HL-60 (cell line): ENCODE results near the gene TBC1D30.

ENCODE experiments used
- DNase-seq, 2 experiments: peaks; one replicate each; pipeline ENCODE4 v3.0.0-alpha.2; 2010 to 2020; ENCODE audit warnings: low read depth in 1 of 2, low spot score in 1 of 2
- H3K27ac ChIP-seq: fragments of 250-450 bp; sonication (Bioruptor Pico); replicated peaks from 2 replicates; pipeline ENCODE4 v1.5.1; 2020; ENCODE audit warnings: mild to moderate bottlenecking, moderate library complexity
- H3K27me3 ChIP-seq: fragments of 250-450 bp; sonication (Bioruptor Pico); 2 replicates; pipeline ENCODE4 v1.5.1; 2021; ENCODE audit warnings: mild to moderate bottlenecking, moderate library complexity; ENCODE audit not compliant: insufficient read depth, poor library complexity, severe bottlenecking
- H3K4me3 ChIP-seq: replicated peaks from 2 replicates; pipeline ENCODE4 v1.5.1; 2011; ENCODE audit warnings: mild to moderate bottlenecking, control low read depth, low read length; ENCODE audit not compliant: insufficient read depth
- CTCF ChIP-seq: IDR thresholded peaks from one replicate; pipeline ENCODE4 v1.5.1; 2011; ENCODE audit warnings: low read length, control low read depth, inconsistent platforms; ENCODE audit not compliant: insufficient read depth
- GABPA ChIP-seq: IDR thresholded peaks from 2 replicates; pipeline ENCODE4 v1.6.1; 2012; ENCODE audit warnings: low read depth
- POLR2AphosphoS5 ChIP-seq: IDR thresholded peaks from 2 replicates; pipeline ENCODE4 v1.6.1; 2012; ENCODE audit warnings: low read depth
- SPI1 ChIP-seq: IDR thresholded peaks from 2 replicates; pipeline ENCODE4 v1.6.1; 2012; ENCODE audit warnings: low read depth, mild to moderate bottlenecking, borderline replicate concordance
- TF ChIP-seq, protein P1 (sequence below): IDR thresholded peaks from 2 replicates; pipeline ENCODE4 v1.6.1; 2012; ENCODE audit warnings: low read depth; ENCODE audit not compliant: insufficient replicate concordance

TBC1D30 gene

DNA sequence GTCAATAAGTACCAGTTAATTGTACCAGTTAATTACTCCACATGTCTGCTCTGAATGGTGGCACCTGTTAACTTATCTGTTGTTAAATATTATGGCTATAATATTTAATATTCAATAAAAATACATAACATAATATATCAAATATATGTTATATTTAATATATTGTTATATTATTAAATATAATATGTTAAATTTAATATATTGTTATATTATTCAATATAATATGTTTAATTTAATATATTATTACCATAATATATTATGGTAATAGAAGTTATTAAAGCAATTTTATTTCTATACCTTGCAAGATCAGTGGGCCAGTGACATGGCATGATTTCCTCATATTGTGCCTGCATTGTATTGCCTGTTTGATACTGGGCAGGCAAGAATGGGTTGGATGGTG, 98.4 kb downstream of the TBC1D30 start:
- H3K27me3 ChIP-seq = no peaks in the 10 kb centered on the region
- no peak overlapping the region for H3K27ac ChIP-seq
- TF ChIP-seq POLR2AphosphoS5 = no peak
- no peak for DNase-seq
- no peak overlapping the region for H3K4me3 ChIP-seq

- H3K27ac ChIP-seq = no peak overlapping the region
- TF ChIP-seq SPI1 = no peak
- no peak for TF ChIP-seq CTCF
- TF ChIP-seq, protein P1, sequence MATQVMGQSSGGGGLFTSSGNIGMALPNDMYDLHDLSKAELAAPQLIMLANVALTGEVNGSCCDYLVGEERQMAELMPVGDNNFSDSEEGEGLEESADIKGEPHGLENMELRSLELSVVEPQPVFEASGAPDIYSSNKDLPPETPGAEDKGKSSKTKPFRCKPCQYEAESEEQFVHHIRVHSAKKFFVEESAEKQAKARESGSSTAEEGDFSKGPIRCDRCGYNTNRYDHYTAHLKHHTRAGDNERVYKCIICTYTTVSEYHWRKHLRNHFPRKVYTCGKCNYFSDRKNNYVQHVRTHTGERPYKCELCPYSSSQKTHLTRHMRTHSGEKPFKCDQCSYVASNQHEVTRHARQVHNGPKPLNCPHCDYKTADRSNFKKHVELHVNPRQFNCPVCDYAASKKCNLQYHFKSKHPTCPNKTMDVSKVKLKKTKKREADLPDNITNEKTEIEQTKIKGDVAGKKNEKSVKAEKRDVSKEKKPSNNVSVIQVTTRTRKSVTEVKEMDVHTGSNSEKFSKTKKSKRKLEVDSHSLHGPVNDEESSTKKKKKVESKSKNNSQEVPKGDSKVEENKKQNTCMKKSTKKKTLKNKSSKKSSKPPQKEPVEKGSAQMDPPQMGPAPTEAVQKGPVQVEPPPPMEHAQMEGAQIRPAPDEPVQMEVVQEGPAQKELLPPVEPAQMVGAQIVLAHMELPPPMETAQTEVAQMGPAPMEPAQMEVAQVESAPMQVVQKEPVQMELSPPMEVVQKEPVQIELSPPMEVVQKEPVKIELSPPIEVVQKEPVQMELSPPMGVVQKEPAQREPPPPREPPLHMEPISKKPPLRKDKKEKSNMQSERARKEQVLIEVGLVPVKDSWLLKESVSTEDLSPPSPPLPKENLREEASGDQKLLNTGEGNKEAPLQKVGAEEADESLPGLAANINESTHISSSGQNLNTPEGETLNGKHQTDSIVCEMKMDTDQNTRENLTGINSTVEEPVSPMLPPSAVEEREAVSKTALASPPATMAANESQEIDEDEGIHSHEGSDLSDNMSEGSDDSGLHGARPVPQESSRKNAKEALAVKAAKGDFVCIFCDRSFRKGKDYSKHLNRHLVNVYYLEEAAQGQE = no peak
- TF ChIP-seq POLR2AphosphoS5 = no peak
- no peak for TF ChIP-seq GABPA
- DNase-seq = no peak
- no peak overlapping the region for H3K4me3 ChIP-seq
- H3K27me3 ChIP-seq = no peaks in the 10 kb centered on the region
Measured at GRCh38 chr12:64923536-64923935, 99.1 kb downstream of the TBC1D30 start.
